Activated T-cell treated with anti-CD3 and anti-CD28 coated beads, Interleukin-2, amount 50 U/mL, for 72 hours (primary cell): ENCODE measurements around the gene COQ8B. TPM values are rescaled to one million over a fixed set of nuclear protein-coding genes. Genes with fewer than 3 reads are reported as not detected.

Experiments used
- ATAC-seq, 2 donors: fragments of 150-1000 bp; cut with Tn5 transposase; replicated peaks in 1 of 2; 2 replicates each; pipeline ENCODE4 v1.10.0; 2021; ENCODE audit warnings: moderate library complexity in 2 of 2, mild to moderate bottlenecking in 1 of 2
- DNase-seq, 2 donors: peaks; one replicate each; pipeline ENCODE4 v3.0.0; 2021 to 2022; ENCODE audit warnings: mixed read lengths in 1 of 2
- H3K27ac Mint-ChIP-seq: one replicate; pipeline ENCODE4 v1.8.0; 2022; ENCODE audit warnings: mild to moderate bottlenecking, moderate library complexity, mixed read lengths
- H3K27me3 Mint-ChIP-seq: one replicate; pipeline ENCODE4 v1.8.0; 2022; ENCODE audit warnings: low read depth, mixed read lengths
- H3K36me3 Mint-ChIP-seq, 2 donors: one replicate each; pipeline ENCODE4 v1.8.0; 2022; ENCODE audit warnings: mixed read lengths in 2 of 2, mild to moderate bottlenecking in 1 of 2; ENCODE audit not compliant: insufficient read depth in 2 of 2
- H3K4me1 Mint-ChIP-seq: one replicate; pipeline ENCODE4 v1.8.0; 2022; ENCODE audit warnings: low read depth, mixed read lengths
- H3K4me3 Mint-ChIP-seq, 2 donors: one replicate each; pipeline ENCODE4 v1.8.0; 2022; ENCODE audit warnings: mild to moderate bottlenecking in 2 of 2, mixed read lengths in 2 of 2, moderate library complexity in 2 of 2
- H3K9me3 Mint-ChIP-seq, 2 donors: one replicate each; pipeline ENCODE4 v1.8.0; 2022; ENCODE audit warnings: mixed read lengths in 2 of 2
- total RNA-seq, 2 donors: library from RNA; stranded (reverse); gene quantifications; one replicate each; pipeline ENCODE4 v1.2.3, GENCODE V29; 2022

Gene COQ8B
- total RNA-seq, 2 donors from 2014 or later = 45.4 to 58.6 TPM

DNA sequence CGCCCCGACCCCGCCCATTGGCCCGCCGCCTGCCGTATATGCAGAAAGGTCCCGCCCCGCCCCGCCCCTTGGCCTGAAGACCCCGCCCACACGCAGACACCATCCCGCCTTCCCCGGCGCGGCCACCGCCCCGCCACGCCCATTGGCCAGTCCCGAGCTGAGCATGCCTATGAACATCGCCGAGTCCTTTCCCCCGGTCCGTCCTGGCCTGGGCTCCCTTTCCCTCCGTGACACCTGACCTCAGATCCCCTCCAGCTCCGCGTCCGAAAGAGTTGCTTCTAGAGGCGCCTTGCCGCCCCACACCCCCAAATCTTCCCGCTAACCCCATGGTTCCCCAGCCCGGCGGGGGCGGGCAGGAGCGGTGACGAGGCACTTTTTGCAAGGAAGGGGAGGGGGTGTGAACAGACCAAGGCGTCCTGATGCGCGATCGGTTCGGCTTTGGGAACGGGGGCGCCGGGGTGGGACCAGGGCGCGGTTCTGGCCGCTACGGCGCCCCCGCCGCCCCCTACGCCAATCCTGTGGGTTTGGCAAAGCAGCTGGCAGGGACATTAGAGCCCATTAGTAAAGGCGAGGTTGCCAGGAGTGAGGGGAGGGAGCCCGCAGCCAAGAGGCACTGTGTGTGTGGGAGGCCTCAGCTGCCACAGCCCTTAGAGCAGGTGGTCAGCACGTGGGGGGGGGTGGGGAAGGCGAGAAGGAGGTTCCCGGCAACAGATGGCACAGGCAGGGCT is 25.8 kb downstream of the COQ8B start:
- Mint-ChIP-seq H3K4me1 (no peaks in the 10 kb centered on the region), H3K27me3 (no peaks in the 10 kb centered on the region), H3K9me3 (no peaks in the 10 kb centered on the region), H3K4me3 (peak overlapping the region; percentile 82 to 88), H3K27ac (peak overlapping the region; percentile 85), H3K36me3 (peaks cover 0 to 2% of the 10 kb centered on the region in 2 donors)
- peak; percentile 89 to 90 for DNase-seq
- ATAC-seq = peak; percentile 88 to 90

DNA sequence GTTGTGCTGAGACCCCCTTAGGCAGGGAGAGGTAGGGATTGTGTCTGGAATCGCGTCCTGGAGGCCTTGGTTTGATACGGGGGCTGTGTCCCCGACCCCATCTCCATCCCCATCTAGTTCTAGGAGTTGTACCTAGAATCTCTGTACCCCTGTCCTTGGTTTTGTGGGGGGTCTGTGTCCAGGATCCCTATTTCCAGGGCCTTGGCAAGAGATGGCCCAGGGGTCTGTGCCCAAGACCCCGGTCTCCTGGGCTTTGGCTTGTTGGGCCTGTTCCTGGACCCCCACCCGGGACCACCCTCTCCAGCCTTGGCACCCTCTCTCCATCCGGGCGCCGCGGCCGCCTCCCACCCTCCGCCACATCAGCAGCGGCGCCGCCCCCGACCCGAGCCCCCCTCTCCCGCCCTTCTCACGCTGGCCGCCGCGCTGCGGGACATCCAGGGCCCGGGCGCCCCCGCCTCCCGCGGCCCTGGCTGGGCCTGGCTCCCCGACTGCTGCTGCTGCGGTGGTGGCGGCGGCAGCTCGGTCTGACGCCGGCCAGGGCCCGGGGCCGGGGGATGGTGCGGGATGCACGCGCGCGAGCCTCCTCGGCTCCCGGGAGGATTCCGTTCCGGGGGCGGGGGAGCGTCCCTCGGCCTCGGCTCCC is 26.5 kb downstream of the COQ8B start, which contains the start of gene NUMBL:
NUMBL (minus strand) TSS at position 602 of the 643 bp plus-strand sequence; CDS start at position 434, 168 bp downstream.
- no peak for ATAC-seq
- no peaks in the 10 kb centered on the region for H3K27me3 Mint-ChIP-seq
- no peaks in the 10 kb centered on the region for H3K4me1 Mint-ChIP-seq
- no peak for DNase-seq
- peak within 1 kb of the TSS; percentile 85 for H3K27ac Mint-ChIP-seq
- peak within 1 kb of the TSS; percentile 82 to 88 for H3K4me3 Mint-ChIP-seq
- H3K36me3 Mint-ChIP-seq = peaks cover 6 to 9% of the 10 kb centered on the region in 2 donors
- H3K9me3 Mint-ChIP-seq = no peaks in the 10 kb centered on the region

DNA sequence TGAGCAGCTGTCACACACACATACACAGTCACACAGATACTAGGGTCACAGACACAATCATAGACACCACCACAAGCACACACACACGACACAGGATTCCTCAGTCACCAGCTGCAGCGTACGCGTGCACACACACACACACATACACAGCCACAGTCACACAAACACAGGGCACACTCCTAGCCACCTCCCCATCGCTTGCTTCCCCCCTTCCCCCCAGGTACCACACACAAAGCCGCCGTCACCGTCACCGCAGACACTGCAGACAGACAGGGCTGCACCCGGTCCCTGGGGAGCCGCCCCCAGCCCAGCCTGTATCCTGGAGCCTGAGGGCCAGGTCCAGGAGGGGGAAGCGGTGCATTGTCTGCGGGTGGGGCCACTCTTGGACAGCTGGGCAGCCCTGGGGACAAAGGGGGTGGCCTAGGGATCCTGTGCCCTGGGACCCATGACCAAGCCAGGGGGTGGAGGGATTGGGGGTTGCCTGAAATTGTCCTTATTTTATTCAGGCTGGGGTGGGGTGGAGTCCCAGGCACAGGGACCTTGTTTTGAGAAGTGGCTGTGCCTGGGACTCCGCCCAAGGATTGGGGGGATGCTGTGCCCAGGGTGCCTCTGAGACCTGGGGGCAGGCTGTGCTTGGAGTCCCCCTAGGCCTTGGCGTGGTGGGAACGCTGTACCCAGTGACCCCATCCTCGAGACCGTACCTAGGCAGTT is 27.2 kb downstream of the COQ8B start:
- H3K27ac Mint-ChIP-seq = no peak overlapping the region
- H3K4me1 Mint-ChIP-seq = no peaks in the 10 kb centered on the region
- ATAC-seq (no peak), DNase-seq (no peak)
- no peaks in the 10 kb centered on the region for H3K9me3 Mint-ChIP-seq
- H3K4me3 Mint-ChIP-seq = peak overlapping the region in 1 of 2 donors; percentile 88
- peaks cover 6 to 10% of the 10 kb centered on the region in 2 donors for H3K36me3 Mint-ChIP-seq
- H3K27me3 Mint-ChIP-seq = no peaks in the 10 kb centered on the region

DNA sequence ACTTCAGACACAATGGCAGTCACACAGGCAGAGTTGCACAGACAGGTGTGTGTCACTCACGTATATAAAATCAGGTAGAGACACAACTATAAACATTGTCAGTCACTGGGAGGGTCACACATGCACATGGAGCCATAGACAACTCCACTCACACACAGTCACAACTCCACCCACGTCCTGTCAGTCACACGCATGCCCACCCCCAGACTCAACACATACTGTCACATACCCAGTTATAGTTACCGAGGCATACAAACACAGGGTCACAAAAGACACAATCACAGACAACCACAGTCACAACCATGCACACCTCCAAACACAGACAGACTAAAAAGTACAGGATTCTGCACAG is 27.7 kb downstream of the COQ8B start:
- peaks cover 6 to 10% of the 10 kb centered on the region in 2 donors for H3K36me3 Mint-ChIP-seq
- no peak for DNase-seq

DNA sequence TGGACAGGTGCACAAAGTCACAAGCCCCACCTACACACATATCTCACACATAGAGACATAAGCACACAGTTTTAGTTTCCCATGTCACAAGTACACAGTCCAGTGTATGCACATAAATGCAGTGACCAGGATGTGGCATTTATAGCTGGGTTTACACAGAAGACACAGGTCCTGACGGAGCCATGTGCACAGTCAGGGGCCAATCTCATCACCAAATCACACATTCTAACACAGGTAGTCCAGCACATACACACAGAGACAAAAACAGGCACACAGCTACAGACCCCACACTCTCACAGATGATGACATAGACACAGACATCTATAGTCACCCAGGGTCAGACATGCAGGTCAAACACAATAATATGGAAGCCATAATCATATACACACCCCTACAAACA is 28.4 kb downstream of the COQ8B start:
- no peak for DNase-seq
- Mint-ChIP-seq H3K4me1 (no peaks in the 10 kb centered on the region), H3K27me3 (no peaks in the 10 kb centered on the region), H3K36me3 (peaks cover 6 to 10% of the 10 kb centered on the region in 2 donors), H3K27ac (no peak overlapping the region), H3K9me3 (no peaks in the 10 kb centered on the region), H3K4me3 (no peak overlapping the region)
- ATAC-seq = no peak

More for the DNA sequence above, 27.7 kb downstream of the COQ8B start:
- Mint-ChIP-seq H3K4me3 (no peak overlapping the region), H3K27ac (no peak overlapping the region), H3K9me3 (no peaks in the 10 kb centered on the region), H3K4me1 (no peaks in the 10 kb centered on the region), H3K27me3 (no peaks in the 10 kb centered on the region)
- no peak for ATAC-seq

DNA sequence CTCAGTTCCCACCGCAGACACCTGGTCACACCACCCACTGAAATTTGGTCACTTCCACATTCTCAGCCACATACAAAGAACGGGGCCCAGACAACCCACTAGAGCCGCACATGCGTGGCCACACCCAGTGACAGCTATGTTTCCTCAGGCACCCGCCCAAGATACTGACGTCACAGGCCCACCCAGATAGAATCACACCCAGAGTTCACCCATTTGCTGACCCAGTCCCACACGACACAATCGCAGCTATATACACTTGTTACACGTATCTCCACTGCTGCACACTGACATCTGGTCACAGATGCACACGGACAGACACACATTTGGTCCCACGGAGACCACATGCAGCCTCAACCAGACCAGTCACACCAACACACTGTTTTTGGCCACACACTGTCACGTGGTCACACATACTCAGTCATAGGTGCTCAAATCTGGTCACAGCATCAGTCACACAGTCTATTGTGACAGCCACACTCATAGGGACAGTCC is 29.1 kb downstream of the COQ8B start:
- ATAC-seq = no peak
- no peaks in the 10 kb centered on the region for H3K27me3 Mint-ChIP-seq
- no peak for DNase-seq
- no peak overlapping the region for H3K27ac Mint-ChIP-seq
- H3K9me3 Mint-ChIP-seq = no peaks in the 10 kb centered on the region
- no peaks in the 10 kb centered on the region for H3K4me1 Mint-ChIP-seq
- H3K36me3 Mint-ChIP-seq = peaks cover 6 to 10% of the 10 kb centered on the region in 2 donors
- no peak overlapping the region for H3K4me3 Mint-ChIP-seq

DNA sequence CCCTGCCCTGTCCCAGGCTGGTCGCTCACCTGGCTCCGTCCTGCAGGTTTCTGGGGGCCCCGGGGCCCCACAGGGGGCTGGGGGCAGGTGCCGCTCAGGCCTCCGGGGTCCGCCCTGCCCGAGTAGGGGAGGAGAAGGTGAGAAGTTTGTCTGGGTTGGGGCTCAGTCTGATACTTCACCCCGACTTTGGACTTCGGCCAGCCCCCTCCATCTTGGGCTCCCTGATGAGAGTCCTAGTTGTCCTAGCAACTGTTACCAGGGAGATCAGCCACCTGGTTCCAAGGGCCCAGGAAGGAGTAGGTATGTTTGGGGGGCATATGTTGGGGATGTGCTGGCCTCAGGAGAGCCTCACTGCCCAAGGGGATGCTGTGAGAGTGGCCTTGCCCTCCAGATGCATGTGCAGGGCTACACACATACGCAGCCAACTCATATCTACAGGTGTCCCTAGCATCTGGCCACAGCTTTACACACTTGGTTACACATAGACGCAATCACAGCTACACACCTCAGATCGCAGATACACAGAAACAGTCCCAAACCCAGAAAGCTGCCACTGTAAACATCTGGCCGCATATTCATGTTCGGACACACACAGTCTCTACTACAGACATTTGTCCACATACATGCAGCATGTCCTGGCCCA is 29.7 kb downstream of the COQ8B start:
- Mint-ChIP-seq H3K27me3 (no peaks in the 10 kb centered on the region), H3K9me3 (no peaks in the 10 kb centered on the region), H3K36me3 (peaks cover 6 to 10% of the 10 kb centered on the region in 2 donors), H3K4me3 (no peak overlapping the region), H3K4me1 (no peaks in the 10 kb centered on the region), H3K27ac (no peak overlapping the region)
- ATAC-seq (no peak), DNase-seq (no peak)

DNA sequence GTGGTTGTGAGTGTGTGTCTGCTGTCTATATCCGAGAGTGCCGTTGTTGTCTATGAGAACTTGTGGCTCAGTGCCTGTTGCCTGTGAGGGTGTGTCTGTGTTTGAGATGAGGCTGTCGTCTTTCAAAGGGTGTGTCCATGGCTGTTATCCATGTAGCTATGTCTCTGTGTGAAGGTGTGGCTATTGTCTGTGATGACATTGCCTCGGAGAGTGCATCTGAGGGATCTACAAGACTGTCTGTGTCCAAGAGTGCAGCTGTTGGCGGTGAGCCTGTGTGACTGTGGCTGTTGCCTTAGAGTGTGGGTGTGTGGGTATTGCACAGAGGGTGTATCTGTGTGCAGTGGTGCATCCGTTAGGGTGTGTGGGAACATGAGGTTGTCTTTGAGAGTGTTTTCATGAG is 31.1 kb downstream of the COQ8B start:
- DNase-seq (no peak), ATAC-seq (no peak)
- Mint-ChIP-seq H3K27me3 (no peaks in the 10 kb centered on the region), H3K4me3 (no peak overlapping the region), H3K4me1 (no peaks in the 10 kb centered on the region), H3K36me3 (peaks cover 6 to 9% of the 10 kb centered on the region in 2 donors), H3K27ac (no peak overlapping the region), H3K9me3 (no peaks in the 10 kb centered on the region)

DNA sequence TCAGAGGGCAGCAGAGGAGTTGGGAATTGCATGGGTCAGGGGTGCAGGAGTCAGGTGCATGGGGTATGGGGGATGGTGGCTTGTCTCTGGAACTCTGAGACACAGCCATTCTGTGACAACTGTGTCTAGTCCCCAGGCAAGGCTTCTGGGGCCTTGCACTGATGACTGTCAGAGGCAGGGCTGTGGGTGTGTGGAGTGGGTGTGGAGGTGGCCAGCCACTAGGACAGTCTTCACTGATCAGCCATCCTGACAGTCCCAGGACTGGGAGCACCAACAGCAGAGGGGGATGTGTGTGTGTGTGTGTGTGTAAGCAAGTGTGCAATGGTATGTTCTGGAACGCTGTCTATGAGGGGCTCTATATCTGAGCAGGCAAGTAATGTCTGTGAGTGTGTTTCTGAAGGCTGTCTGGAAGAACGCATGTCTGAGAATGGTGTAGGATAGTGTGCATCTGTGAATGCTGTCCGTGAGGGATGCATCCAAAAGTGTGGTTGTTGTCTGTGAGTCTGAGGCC is 31.6 kb downstream of the COQ8B start:
- H3K9me3 Mint-ChIP-seq = no peaks in the 10 kb centered on the region
- ATAC-seq = no peak
- H3K4me1 Mint-ChIP-seq = no peaks in the 10 kb centered on the region
- no peak overlapping the region for H3K4me3 Mint-ChIP-seq
- peaks cover 6 to 9% of the 10 kb centered on the region in 2 donors for H3K36me3 Mint-ChIP-seq
- H3K27ac Mint-ChIP-seq = no peak overlapping the region
- DNase-seq = no peak
- H3K27me3 Mint-ChIP-seq = no peaks in the 10 kb centered on the region

DNA sequence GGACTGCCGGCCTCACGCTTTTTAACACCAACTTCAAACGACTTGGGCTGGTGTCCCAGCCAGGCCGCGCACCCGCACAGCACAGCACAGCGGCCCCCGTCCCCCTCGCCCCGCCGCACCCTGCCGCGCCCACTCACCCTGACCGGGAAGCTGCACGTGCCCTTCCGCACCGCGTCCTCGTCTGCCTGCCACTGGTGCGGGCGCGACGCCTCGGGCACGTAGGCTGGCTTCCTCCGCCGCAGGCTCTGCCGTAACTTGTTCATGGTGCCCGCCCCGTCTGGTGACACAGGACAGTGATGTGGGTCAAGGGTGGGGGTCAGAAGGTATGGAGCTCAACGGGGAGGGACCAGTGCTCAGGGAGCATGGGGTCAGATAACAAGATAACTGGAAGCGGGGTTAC is 32.4 kb downstream of the COQ8B start:
- H3K27ac Mint-ChIP-seq = no peak overlapping the region
- peaks cover 6 to 9% of the 10 kb centered on the region in 2 donors for H3K36me3 Mint-ChIP-seq
- H3K9me3 Mint-ChIP-seq = no peaks in the 10 kb centered on the region
- no peak overlapping the region for H3K4me3 Mint-ChIP-seq
- no peak for ATAC-seq
- no peak for DNase-seq
- H3K4me1 Mint-ChIP-seq = no peaks in the 10 kb centered on the region
- H3K27me3 Mint-ChIP-seq = no peaks in the 10 kb centered on the region

DNA sequence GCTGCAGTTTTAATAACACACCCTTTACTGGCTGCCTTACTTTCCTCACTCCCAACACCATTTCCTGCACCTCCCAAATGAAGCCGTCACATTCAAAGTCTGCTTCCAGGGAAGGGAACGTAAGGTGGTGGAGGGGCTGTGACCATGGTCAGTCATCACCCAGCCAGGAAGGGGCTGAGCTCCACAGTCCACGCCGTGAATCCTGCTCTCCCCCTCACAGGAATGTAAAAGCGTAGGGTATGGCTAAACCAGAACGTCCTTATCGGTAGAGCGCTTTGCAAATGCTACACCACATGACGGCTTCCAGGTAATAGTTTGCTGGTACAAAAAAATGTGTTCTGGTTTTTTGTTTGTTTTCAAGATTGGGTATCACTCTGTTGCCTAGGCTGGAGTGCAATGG is 33.2 kb downstream of the COQ8B start:
- no peak overlapping the region for H3K4me3 Mint-ChIP-seq

DNA sequence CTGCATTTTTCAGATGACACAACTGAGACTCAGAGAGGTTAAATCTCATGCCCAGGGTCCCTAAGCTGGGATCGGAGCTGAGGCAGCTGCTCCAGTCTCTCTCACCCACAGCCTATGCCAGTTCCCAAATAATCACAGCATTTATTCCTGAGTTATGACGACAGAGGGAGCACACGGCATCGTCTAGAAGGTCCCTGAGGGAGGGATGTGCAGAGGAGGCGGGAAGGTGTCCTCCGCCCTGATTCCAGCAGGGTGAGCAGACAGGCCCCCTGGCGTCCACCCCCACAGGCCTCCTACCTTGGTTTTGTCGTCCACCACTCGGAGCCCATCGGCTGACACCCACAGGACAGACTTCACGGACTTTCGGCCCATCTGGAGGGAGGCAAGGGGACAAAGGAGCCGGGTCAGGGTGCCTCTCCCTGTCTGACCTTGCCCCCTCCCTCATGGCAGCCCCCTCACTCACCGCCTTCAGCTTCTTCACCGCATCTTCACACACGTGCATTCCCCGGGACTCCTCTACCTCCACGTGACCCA is 34.2 kb downstream of the COQ8B start:
- Mint-ChIP-seq H3K4me1 (no peaks in the 10 kb centered on the region), H3K27ac (no peak overlapping the region), H3K27me3 (no peaks in the 10 kb centered on the region), H3K4me3 (no peak overlapping the region), H3K36me3 (peaks cover 6 to 12% of the 10 kb centered on the region in 2 donors), H3K9me3 (no peaks in the 10 kb centered on the region)
- no peak for ATAC-seq
- no peak for DNase-seq

More for the DNA sequence above, 33.2 kb downstream of the COQ8B start:
- Mint-ChIP-seq H3K36me3 (peaks cover 6 to 9% of the 10 kb centered on the region in 2 donors), H3K27me3 (no peaks in the 10 kb centered on the region), H3K27ac (no peak overlapping the region), H3K4me1 (no peaks in the 10 kb centered on the region), H3K9me3 (no peaks in the 10 kb centered on the region)
- ATAC-seq (no peak), DNase-seq (no peak)
